Myocyte (in vitro differentiated cells): ENCODE measurements around the gene TOMM34. TPM values are rescaled to one million over a fixed set of nuclear protein-coding genes. Genes with fewer than 3 reads are reported as not detected.

Source experiments
- DNase-seq: peaks from one replicate; pipeline ENCODE4 v3.0.0-alpha.2; 2012; ENCODE audit warnings: low read depth
- polyA plus RNA-seq: library from polyadenylated mRNA; unstranded; fragments of >200 nt; gene quantifications from one replicate; pipeline ENCODE4 v1.2.1, GENCODE V29; 2012; ENCODE audit warnings: missing spikeins
- total RNA-seq: library from RNA; depleted of rRNA; stranded (reverse); fragments of >200 nt; gene quantifications from 2 replicates; pipeline ENCODE4 v1.2.3, GENCODE V29; 2014

TOMM34 gene, protein sequence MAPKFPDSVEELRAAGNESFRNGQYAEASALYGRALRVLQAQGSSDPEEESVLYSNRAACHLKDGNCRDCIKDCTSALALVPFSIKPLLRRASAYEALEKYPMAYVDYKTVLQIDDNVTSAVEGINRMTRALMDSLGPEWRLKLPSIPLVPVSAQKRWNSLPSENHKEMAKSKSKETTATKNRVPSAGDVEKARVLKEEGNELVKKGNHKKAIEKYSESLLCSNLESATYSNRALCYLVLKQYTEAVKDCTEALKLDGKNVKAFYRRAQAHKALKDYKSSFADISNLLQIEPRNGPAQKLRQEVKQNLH
- total RNA-seq = 35.4 and 35.7 TPM in 2 replicates
- polyA plus RNA-seq = 42.5 TPM

DNA sequence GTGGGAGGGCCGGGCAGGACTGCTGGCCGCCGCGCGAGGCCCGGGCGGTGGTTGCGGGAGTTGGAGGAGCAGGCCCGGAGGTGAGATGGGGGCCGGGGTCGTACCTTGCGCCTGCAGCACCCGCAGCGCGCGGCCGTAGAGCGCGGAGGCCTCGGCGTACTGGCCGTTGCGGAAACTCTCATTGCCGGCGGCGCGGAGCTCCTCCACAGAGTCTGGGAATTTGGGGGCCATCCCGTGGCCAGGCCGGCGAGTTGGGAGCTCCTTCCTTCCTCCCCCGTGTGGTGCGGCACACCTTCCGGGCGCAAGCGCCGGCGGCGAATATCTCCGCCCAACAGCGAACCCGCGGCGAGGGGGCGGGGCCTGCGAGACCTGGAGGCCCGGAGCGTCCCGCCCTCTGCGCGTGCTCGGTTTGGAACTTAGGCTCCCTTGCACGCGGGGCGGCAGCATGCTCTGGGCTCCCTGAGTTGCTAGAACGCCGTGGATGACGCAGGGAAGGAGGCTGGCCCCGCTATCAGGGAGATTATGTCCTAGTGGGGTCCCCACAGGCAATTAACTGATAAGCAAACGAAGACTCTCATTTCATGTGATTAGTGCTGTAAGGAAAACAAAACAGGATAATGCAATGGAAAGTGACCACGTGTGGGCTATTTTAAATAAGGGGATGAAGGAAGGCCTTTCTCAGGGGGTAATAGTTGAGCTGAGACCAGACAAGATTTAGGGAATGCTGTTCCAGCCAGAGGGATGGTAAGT is at the start of gene TOMM34:
TSS of gene TOMM34 (minus strand) at position 295 of the 750 bp plus-strand sequence. CDS start at position 231, 64 bp downstream.
- DNase-seq = peak; percentile 94

DNA sequence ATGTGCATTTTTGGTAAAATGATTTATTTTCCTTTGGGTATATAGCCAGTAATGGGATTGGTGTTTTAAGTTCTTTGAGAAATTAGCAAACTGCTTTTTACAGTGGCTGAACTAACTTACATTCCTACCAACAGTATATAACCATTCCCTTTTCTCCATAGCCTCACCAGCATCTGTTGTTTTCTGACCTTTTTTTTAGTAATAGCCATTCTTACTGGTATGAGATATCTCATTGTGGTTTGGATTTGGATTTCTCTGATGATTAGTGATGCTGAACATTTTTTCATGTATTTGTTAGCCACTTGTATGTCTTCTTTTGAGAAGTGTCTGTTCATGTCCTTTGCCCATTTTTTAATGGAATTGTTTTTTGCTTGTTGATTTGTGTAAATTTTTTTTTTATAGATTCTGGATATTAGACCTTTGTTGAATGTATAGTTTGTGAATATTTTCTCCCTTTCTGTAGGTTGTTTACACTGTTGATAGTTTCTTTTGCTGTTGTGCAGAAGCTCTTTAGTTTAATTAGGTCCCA is 48.4 kb upstream of the TOMM34 start:
- DNase-seq = no peak

DNA sequence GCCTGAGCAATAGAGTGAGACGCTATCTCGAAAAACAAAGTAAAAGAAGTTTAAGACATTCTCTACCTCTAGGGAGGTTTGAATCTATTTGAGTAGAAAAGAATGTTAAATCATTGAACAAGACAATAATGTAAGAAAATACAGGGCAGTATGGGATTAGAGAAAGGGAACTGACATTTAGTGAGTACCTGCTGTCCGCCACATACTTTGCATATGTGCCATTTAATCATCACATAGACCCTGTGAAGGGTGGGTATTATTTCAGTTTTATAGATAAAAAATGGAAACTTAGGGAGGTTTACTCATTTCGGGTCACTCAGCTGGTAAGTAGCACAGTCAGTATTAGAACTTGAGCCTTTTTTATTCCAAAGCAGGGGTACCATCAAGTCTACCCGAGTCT is 37.5 kb upstream of the TOMM34 start:
- DNase-seq = no peak

DNA sequence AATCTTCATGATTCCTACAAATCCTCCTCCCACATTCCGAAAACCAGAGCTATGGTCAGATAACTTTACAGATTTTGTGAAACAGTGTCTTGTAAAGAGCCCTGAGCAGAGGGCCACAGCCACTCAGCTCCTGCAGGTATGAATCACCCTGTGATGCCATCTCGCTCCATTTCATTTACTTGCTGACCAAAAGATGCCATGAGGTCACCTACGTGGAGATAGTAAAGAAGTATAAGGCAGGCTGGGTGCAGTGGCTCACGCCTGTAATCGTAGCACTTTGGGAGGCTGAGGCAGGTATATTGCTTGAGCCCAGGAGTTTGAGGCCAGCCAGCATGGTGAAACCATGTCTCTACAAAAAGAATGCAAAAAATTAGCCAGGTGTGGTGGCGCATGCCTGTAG is 37.0 kb upstream of the TOMM34 start:
- DNase-seq = no peak

DNA sequence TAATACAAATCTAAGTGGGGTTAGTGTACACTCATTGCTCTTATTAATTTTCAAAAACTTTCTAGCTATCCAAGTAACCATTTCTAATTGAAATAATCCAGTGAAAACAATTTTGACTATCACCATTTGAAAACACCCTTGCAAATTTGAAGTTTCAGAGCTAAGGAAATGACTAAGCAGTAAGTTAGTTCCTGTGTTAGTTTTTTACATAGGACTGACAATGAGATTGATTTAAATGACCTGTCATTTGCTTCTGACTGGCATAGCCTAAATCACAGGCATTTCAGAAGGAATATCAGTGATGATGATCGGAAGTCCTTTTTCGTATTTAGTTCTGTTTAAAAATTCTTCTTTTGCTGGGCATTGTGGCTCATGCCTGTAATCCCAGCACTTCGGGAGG is 33.1 kb upstream of the TOMM34 start:
- DNase-seq = no peak

DNA sequence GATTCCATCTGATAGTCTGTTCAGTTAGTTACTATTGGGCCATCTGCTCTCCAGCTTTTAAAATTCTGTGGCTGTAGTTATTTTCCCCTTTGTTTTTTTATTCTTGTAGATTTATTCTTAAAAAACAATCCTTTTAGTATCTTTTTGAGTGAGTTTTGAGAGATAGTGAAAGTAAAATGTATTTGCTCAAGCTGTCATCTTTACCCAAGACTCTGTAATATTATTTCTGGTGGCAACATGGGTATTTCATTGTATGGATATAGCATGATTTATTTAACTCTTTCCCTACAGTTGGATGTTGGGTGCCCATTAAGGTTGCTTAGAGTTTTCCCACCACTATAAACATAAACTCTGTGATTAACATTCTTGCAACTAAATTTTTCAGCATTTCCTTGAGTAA is 30.8 kb upstream of the TOMM34 start:
- no peak for DNase-seq

DNA sequence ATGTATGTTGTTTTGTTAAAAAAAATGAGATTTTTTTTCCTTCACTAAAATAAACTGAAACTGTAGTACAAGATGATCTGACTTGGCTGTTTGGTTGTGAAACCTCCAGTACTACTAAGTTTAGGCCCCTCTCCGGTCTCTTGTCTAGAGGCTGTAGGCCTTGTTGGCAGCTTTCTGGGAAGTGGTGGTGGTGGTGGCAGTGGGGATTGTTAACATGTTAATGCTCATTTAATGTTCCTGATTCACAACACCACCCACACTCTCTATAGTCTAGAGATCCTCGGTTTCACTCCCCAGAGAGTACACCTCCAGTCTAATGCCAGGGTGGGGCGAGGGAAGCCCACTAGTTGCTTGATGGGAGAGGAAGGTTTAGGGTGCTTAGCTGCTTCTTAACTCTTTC is 30.2 kb upstream of the TOMM34 start:
- DNase-seq = no peak

DNA sequence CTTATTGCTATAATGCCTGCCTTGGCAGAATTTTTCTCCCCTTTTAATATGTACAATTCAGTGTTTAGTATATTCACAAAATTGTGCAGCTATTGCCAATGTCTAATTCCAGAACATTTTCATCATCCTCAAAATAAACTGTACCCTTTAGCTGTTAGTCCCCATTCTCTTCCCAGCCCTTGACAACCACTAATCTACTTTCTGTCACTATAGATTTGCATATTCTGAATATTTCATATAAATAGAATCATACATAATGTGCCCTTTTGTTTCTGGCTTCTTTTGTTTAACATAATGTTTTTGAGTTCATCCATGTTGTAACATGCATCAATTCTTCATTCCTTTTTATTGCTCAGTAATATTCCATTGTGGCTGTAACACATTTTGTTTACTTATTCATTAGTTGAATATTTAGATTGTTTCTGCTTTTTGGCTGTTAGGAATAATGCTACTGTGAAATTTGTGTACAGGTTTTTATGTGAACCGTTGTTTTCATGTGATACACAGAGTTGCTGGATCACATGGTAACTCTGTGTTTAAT is 28.5 kb upstream of the TOMM34 start:
- no peak for DNase-seq

DNA sequence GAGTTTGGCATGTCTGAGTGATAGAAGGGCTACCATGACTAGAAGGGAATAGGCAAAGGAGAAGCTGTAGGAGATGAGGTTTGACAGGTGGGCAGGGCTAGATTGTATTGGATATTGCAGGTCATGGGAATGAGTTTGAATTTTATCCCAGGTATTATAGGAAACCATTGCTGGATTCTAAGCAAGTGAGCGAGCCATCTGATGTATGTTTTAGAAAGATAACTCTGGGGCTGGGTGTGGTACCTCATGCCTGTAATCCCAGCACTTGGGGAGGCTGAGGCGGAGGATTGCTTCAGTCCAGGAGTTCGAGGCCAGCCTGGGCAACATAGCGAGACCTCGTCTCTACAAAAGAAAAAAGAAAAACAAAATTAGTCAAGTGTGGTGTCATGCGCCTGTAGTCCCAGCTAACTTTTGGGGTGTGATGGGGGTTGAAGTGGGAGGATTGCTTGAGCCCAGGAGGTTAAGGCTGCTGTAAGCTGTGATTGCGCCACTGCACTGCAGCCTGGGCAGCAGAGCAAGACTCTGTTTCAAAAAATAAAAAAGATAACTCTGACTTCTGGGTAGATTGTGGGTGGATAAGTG is 23.0 kb upstream of the TOMM34 start:
- DNase-seq = no peak

DNA sequence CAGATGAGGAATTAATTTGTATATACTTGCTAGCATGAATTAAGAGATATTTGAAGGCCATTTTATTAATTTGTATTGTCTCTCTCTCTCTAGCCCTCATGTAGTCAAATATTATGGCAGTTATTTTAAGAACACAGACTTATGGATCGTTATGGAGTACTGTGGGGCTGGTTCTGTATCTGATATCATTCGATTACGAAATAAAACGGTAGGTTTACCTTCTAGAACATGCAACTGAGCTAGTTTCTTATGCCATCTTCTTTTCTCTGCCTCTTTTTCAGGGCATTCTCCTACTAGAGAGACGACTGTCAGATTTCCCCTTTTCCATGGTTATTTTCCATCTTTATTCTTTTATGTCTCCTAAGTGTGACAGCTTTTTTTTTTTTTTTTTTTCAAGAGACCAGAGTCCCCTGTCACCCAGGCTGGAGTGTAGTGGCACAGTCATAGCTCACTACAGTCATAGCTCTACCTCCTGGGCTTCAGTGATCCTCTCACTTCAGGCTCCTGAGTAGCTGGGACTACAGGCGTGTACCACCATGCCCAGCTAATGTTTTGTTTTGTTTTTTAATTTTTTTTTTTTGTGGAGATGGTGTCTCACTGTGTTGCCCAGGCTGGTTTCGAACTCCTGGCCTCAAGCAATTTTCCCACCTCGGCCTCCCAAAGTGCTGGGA is 21.7 kb upstream of the TOMM34 start:
- DNase-seq = no peak

DNA sequence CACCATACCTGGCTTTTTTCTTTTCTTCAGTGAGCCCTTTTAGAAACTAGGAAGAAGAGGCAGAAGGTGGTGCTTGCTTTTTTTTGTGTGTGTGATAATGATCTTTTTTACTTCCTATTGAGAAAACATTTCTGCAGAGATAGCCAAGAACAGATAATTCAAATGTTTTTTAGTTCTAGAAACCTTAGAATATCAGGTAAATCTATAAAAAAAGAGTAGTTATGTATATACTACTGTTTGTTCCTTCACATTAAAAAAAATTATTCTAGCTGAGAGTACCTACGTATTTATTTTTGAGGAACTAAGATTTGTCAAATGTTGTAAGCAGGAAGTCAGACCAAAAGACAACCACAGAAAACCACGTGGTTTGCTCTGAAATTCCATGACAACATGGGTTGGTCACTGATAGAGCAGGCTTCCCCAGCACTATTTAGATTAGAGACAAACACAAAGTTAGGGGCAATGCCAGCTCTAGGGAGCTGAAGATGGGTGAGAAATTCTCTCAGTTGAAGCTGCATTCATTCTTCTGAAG is 19.0 kb upstream of the TOMM34 start:
- peak; percentile 61 for DNase-seq

DNA sequence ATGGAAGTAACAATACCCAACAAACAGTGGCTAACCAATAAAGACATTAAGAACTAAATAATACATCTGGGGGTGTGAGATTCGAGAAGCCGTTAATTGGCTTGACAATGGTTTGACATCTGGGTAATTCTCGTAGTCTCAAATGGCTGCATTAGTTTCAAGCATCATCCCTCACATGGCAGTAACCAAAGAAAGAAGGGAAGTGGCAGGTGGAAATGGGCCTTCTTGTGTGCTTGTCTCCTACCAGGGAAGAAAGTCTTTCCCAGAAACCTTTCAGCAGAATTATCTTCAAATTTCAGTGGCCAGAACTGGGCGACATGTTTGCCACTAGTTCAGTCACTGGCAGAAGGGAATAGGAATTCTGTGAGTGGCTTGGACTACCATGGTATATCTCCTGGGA is 16.5 kb upstream of the TOMM34 start:
- DNase-seq = no peak

DNA sequence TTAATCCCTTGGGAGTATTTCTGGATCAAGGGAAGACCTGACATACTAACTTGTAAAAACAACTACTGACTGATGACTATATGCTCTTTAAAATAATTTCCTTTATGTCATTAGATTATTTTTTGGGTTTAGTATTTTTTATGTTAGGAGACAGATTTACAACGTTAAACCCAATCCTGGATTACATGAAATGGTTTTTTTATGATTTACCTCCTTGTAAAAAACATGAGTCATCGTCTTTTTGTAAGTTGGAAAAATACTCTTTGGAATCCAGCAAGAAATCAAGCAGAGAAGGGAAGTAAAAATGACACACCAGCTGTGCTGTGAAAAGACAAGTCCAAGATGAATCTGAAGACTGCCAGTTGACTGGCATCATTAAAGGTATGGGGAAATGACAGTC is 12.9 kb upstream of the TOMM34 start:
- peak; percentile 61 for DNase-seq

DNA sequence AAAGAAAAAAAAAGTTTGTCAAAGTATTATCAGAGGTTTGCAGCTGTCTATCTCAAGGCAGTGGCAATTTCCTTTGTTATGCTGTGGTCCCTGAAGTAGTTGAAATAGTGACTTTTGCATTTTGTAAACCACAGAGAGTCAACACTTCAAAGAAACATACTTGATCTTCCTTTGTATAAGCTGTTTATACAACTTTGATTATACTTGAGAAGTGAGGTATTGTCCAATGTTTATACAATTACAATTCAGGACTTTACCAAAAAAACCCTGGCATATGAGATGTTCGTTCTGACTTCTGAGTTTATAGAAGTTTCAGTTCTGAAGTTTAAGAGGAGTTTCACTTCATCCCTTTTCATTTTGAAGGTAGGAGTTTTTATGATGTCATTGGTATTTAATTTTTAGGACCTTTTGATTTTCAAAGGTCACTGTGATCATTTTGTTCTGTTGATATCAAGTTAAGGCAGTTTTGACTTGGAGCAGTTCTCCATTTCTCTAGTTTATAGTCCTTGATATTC is 10.1 kb upstream of the TOMM34 start:
- no peak for DNase-seq

DNA sequence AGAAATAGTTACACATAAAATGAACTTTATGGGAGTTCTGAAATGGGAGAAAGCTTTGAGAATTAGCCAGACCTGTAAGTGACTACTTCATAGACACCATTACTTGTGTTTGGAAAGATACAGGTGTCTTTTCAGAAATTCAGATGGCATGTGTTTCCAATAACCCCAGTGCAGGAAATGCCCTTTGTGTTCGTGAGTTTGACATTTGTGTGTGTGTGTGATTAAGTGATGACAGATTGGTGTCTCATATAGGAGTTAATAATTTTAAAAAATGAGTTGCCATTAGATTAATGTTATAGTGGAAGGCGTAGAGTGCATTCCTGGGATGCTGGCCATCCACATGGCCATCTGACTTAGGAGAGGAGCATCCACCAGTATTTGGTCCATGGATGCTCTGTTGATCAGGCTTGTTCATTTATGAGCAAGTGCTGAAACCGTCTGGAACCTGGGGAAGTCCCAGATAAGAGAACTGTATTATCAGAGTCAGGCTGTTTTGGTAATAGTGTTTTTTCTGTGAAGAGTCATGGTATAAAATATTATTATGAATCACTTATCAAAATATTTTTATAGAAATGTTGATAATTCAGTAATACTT is 9.2 kb upstream of the TOMM34 start:
- DNase-seq = no peak

DNA sequence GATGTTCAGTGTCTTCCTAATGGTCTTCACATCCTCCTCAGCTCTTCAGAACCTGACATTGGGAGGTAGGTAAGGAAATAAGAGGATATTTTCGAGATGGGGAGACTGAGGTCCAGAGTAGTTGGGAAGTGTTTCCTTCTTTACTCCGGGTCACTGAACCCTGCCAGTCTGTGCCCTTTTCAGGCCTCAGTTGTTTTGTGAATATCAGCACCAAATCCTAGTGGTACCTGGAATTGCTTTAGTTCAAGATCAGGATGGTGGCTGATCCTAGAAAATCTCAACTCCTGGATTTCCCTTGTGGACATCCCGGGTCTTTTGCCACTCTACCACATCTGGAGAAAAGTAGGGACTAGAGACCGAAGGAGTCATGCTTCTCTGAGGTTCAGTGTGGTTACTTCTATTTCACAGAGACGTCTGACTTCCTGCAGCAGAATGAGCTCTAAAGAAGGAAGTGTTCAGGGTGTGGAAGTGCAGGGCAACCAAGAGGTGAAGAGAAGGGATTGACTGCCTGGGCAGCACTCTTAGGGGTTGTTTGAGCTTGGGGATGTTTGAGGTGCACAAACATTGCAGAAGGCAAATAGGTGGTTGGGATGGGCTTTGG is 7.1 kb upstream of the TOMM34 start:
- DNase-seq = no peak

DNA sequence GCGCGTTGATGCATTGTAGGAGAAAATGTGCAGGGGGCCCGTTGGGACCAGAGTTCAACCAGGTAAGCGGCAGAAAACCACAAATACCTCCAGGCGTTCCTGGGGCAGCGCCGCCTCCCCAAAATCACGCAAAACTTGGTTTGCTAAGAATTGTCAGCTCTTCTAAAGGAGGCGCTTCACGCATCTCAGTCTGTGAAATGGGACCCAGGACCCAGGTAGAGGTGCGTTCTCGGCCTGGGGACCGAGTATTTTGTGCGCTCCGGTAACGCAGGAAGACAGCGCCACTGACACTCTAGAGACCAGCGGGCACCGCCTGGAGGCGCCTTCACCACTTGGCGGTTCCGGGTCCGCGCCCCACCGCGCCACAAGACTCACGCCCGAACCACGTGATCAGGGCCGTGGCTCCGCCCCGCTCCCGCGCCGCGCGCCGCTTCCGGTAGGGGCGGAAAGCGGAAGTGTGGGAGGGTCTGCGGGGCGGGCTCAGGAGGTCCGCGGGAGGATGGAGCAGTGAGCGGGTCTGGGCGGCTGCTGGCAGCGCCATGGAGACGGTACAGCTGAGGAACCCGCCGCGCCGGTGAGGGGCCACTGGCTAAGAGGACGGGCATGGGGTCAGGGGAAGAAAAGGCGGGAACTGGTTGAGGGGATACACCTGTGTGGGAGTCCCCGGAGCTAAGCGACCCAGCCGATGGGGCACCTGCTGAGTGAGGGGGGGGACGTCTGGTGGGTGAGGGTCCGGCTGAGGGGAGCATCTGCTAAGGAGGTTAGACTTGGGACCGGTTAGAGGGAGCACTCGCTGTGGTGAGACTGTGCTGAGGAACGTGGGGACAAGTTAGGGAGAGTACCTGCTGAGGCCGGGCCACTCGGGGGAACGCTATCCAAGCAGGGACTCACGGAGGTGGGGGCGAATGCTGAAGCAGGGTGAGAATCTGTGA is 6.1 kb upstream of the TOMM34 start, which contains the start of gene STK4:
TSS of gene STK4 (plus strand) at position 483 of the 932 bp plus-strand sequence. CDS start at position 540, 57 bp downstream.
- DNase-seq = peak; percentile 95

DNA sequence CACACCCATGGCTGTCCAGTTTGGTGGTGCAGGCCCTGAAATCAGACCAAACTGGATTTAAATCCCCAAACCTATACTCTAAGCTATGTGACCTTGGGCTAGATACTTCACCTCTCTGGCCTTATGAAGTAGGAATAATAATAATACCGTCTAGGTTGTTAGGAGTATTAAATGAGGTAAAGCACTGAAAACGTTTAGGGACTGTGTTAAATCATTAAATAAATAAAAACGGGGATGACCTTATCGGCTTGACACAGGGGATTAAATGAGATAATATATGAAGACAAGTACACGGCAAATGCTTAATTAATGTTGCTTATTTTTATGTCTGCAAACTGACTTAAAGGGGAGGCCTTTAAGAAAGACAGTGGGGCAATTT is 5.4 kb upstream of the TOMM34 start:
- no peak for DNase-seq
